IPS-18c (cell line): ENCODE measurements around the gene SLBP.
"Not testable (repeated sequence)": the region's sequence is repeated elsewhere in the genome, so short reads cannot be mapped to it uniquely, and the experiment has no call there.

Experiments used
- H3K4me3 ChIP-seq: 2 replicates; pipeline ENCODE4 v1.7.0; 2013; ENCODE audit warnings: low read depth, mild to moderate bottlenecking, low read length, moderate library complexity; ENCODE audit not compliant: insufficient read depth
- H3K9me3 ChIP-seq: one replicate; pipeline ENCODE4 v1.6.1; 2013; ENCODE audit warnings: mild to moderate bottlenecking, low read length, moderate library complexity; ENCODE audit not compliant: control insufficient read depth, insufficient read depth

Gene SLBP

GRCh38 chr4:1720163-1720983 lies 8.3 kb upstream of the SLBP start:
- peak overlapping the region; percentile 95 for H3K4me3 ChIP-seq
- no peaks in the 10 kb centered on the region for H3K9me3 ChIP-seq

- Histone ChIP-seq H3K9me3 (no peaks in the 10 kb centered on the region), H3K4me3 (no peak overlapping the region)
Observed at GRCh38 chr4:1718095-1718850, 6.2 kb upstream of the SLBP start.

GRCh38 chr4:1717129-1718094 lies 5.3 kb upstream of the SLBP start:
- H3K9me3 ChIP-seq = no peaks in the 10 kb centered on the region
- no peak overlapping the region for H3K4me3 ChIP-seq

GRCh38 chr4:1716065-1716945 lies 4.2 kb upstream of the SLBP start:
- no peaks in the 10 kb centered on the region for H3K9me3 ChIP-seq
- H3K4me3 ChIP-seq = no peak overlapping the region

GRCh38 chr4:1715002-1715758 lies 3.1 kb upstream of the SLBP start:
- no peaks in the 10 kb centered on the region for H3K9me3 ChIP-seq
- H3K4me3 ChIP-seq = no peak overlapping the region

GRCh38 chr4:1714303-1715001 lies 2.3 kb upstream of the SLBP start:
- H3K4me3 ChIP-seq = no peak overlapping the region

GRCh38 chr4:1713003-1713851 lies 1.1 kb upstream of the SLBP start:
- no peaks in the 10 kb centered on the region for H3K9me3 ChIP-seq
- peak overlapping the region; percentile 91 for H3K4me3 ChIP-seq

More at GRCh38 chr4:1714303-1715001, 2.3 kb upstream of the SLBP start:
- H3K9me3 ChIP-seq = no peaks in the 10 kb centered on the region

- peak overlapping the region; percentile 91 for H3K4me3 ChIP-seq
Observed at GRCh38 chr4:1711571-1712215, 426 bp downstream of the SLBP start.

GRCh38 chr4:1711055-1711570 lies 1.0 kb downstream of the SLBP start:
- no peaks in the 10 kb centered on the region for H3K9me3 ChIP-seq
- H3K4me3 ChIP-seq = peak overlapping the region; percentile 91

More at GRCh38 chr4:1711571-1712215, 426 bp downstream of the SLBP start:
- no peaks in the 10 kb centered on the region for H3K9me3 ChIP-seq

GRCh38 chr4:1708581-1708980 lies 3.5 kb downstream of the SLBP start:
- H3K9me3 ChIP-seq = no peaks in the 10 kb centered on the region
- H3K4me3 ChIP-seq = no peak overlapping the region

- H3K9me3 ChIP-seq = no peaks in the 10 kb centered on the region
- H3K4me3 ChIP-seq = no peak overlapping the region
Observed at GRCh38 chr4:1706358-1706757, 5.8 kb downstream of the SLBP start.

GRCh38 chr4:1705732-1706131 lies 6.4 kb downstream of the SLBP start:
- Histone ChIP-seq H3K9me3 (no peaks in the 10 kb centered on the region), H3K4me3 (no peak overlapping the region)

- H3K4me3 ChIP-seq = no peak overlapping the region
- H3K9me3 ChIP-seq = no peaks in the 10 kb centered on the region
Observed at GRCh38 chr4:1703867-1704266, 8.3 kb downstream of the SLBP start.

GRCh38 chr4:1701671-1702070 lies 10.4 kb downstream of the SLBP start:
- H3K4me3 ChIP-seq, H3K9me3 ChIP-seq: not testable (repeated sequence)
